Mucosa of descending colon (tissue), 3 donors: ENCODE data around the gene SYS1. TPM values are rescaled to one million over a fixed set of nuclear protein-coding genes. Genes with fewer than 3 reads are reported as not detected.

Source experiments
- ATAC-seq: fragments of 200-7000 bp; cut with Tn5 transposase; one replicate; pipeline ENCODE4 v1.9.1; 2020; ENCODE audit warnings: mild to moderate bottlenecking, moderate library complexity
- DNase-seq, 3 donors: peaks; one replicate each; pipeline ENCODE4 v3.0.0-alpha.2; 2020
- H3K36me3 ChIP-seq: fragments of 200-600 bp; one replicate; pipeline ENCODE4 v1.8.0; 2021; ENCODE audit warnings: low read depth, mild to moderate bottlenecking
- H3K4me1 ChIP-seq: fragments of 200-600 bp; one replicate; pipeline ENCODE4 v1.8.0; 2021; ENCODE audit warnings: low read depth, mild to moderate bottlenecking
- H3K4me3 ChIP-seq: fragments of 200-600 bp; one replicate; pipeline ENCODE4 v1.8.0; 2021; ENCODE audit warnings: mild to moderate bottlenecking
- H3K9me3 ChIP-seq: fragments of 200-600 bp; one replicate; pipeline ENCODE4 v1.8.0; 2021; ENCODE audit warnings: mild to moderate bottlenecking
- intact Hi-C, 2 donors: fragments of 100-400 bp; cut with DNase I in 1 of 2; cut with micrococcal nuclease in 1 of 2; formaldehyde crosslinking; loops; one replicate each; pipeline versions ENCODE4 v1.11.0 to v1.11.1; 2022; cut with DNase I, micrococcal nuclease
- total RNA-seq, 3 donors: library from RNA; stranded (reverse); fragmentation: NEBNext Ultra II Directional in 2 of 3; extraction: Animal tissue kit (Norgen Biotek cat#: 25700) in 2 of 3; gene quantifications; one replicate each; pipeline versions ENCODE4 v1.2.1 to v1.2.4, GENCODE V29; 2021 to 2023
- TF ChIP-seq, protein P1 (sequence below): fragments of 200-600 bp; IDR thresholded peaks from one replicate; pipeline ENCODE4 v1.8.0; 2022; ENCODE audit warnings: antibody characterized with exemption, mild to moderate bottlenecking
- donor health status: DM: no; HTN: no; CAD: no; lungs with moderate emphysema.
- donor health status: DM: no; HTN: no; CAD: no.
- donor health status: DM: no; HTN: yes; CAD: no.

The SYS1 gene
- total RNA-seq, 3 donors from 2014 or later, result 37.2 to 41.7 (median 39.9) TPM

DNA sequence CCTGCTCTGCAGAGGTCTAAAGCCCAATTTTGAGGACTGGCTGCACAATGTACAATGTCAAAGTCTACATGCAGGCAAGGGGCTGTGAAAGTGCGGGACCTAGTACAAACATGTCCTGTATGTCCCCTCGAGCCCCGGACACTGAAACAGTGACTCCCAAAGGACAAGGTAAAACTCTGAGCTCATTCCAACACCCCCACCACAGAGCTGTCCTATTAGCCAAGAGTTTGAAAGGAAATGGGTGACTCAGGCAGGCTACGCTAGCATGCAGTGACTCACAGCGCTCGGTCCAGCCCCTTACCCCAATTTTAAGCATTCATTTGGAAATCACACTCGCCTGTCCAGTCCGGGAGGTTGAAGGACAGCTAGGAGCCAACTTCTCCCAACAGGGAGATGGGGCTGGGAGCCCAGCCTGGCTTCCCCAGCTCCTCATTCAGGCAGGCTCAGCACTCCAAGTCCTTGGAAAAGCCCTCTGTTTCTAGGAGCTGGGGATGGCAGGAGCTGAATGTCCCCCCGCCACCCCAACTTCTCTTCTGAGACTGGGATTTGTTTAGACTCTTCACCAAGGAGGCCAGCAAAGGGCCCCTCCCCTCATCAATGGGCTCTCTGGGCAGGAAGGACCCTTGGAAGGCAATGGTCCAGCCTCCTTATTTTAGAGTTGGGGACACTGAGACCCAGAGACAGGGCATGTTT is 18.6 kb upstream of the SYS1 start:
- peak in 2 of 3 donors; percentile 53 to 54 for DNase-seq
- Histone ChIP-seq H3K9me3 (no peaks in the 10 kb centered on the region), H3K36me3 (no peaks in the 10 kb centered on the region), H3K4me3 (no peak overlapping the region), H3K4me1 (peaks cover 63% of the 10 kb centered on the region)
- intact Hi-C loops, result no loop called here
- TF ChIP-seq, protein P1, sequence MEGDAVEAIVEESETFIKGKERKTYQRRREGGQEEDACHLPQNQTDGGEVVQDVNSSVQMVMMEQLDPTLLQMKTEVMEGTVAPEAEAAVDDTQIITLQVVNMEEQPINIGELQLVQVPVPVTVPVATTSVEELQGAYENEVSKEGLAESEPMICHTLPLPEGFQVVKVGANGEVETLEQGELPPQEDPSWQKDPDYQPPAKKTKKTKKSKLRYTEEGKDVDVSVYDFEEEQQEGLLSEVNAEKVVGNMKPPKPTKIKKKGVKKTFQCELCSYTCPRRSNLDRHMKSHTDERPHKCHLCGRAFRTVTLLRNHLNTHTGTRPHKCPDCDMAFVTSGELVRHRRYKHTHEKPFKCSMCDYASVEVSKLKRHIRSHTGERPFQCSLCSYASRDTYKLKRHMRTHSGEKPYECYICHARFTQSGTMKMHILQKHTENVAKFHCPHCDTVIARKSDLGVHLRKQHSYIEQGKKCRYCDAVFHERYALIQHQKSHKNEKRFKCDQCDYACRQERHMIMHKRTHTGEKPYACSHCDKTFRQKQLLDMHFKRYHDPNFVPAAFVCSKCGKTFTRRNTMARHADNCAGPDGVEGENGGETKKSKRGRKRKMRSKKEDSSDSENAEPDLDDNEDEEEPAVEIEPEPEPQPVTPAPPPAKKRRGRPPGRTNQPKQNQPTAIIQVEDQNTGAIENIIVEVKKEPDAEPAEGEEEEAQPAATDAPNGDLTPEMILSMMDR, result no peak
- ATAC-seq, result peak; percentile 44

- no peak overlapping the region for H3K4me3 ChIP-seq
- intact Hi-C loops, result no loop called here
- no peaks in the 10 kb centered on the region for H3K36me3 ChIP-seq
- H3K4me1 ChIP-seq, result peaks cover 55% of the 10 kb centered on the region
- peak; percentile 46 for ATAC-seq
- DNase-seq, result peak; percentile 77 to 85 (median 82)
- TF ChIP-seq, protein P1, result no peak
- H3K9me3 ChIP-seq, result no peaks in the 10 kb centered on the region
These were observed 17.6 kb upstream of the SYS1 start for GRCh38 chr20:45345104-45345936.

DNA sequence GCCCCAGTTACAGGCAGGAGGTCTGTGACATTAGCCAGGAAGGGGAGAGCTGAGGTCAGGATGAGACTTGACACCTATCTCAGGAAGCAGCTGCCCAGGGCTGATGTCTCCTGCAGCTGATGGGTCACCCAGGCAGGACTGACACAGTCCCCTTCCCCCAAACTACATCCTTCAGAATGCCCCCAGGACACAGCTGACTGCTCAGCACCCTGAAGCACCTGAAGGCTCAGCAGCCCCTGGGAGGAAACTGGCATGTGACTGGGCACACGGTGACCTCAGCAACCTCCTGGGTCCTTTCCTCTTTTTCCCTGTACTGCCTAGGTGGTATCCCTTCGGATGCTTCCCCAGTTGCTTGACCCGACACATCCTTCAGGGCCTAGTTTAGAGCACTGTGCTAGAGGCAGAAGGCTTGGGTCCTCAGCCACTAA is 16.7 kb upstream of the SYS1 start:
- intact Hi-C loops, result no loop called here
- DNase-seq (no peak), ATAC-seq (no peak)
- TF ChIP-seq, protein P1, result no peak
- Histone ChIP-seq H3K4me3 (peak overlapping the region; percentile 69), H3K36me3 (no peaks in the 10 kb centered on the region), H3K9me3 (no peaks in the 10 kb centered on the region), H3K4me1 (peaks cover 45% of the 10 kb centered on the region)

GRCh38 chr20:45346851-45347250 is 16.1 kb upstream of the SYS1 start:
- intact Hi-C loops, result no loop called here
- peaks cover 40% of the 10 kb centered on the region for H3K4me1 ChIP-seq
- H3K4me3 ChIP-seq, result peak overlapping the region; percentile 69
- DNase-seq (no peak), ATAC-seq (no peak)
- H3K36me3 ChIP-seq, result no peaks in the 10 kb centered on the region
- H3K9me3 ChIP-seq, result no peaks in the 10 kb centered on the region
- TF ChIP-seq, protein P1, result no peak

DNA sequence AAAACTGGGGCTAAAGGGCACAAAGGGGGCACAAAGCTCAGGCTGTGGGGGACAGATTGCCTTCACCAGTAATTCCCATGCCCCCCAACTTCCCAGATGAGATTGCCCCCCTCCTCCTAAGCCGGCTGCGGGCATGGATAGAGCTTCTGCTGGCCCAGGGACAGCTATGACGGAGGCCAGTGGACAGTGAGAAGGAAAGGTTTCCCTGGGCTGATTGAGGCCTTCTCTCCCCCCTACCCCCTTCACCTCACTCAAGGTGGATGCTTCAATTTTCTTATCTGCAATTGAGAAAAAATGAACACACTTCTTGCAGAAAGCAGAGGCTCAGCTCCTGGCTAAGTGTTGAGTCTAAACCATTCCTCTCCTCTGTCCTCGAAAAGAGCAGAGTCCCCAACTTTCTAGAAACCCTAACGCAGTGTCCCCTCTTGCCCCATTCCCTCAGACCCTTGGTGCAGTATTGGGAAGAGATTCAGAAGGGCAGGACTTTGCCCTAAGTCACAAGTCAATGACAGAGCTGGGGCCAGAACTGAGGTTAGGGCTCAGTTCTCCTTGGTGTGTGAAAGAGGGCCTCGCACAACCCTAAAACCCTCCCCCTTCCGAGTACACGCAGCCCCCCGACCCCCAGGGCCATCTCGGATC is 15.5 kb upstream of the SYS1 start:
- Histone ChIP-seq H3K4me1 (peaks cover 34% of the 10 kb centered on the region), H3K9me3 (no peaks in the 10 kb centered on the region), H3K4me3 (peak overlapping the region; percentile 69), H3K36me3 (no peaks in the 10 kb centered on the region)
- TF ChIP-seq, protein P1, result no peak
- peak; percentile 6 for ATAC-seq
- intact Hi-C loops, result no loop called here
- DNase-seq, result no peak
